Breast epithelium (tissue), 4 donors: ENCODE measurements around the gene CTNNBIP1. TPM values are rescaled to one million over a fixed set of nuclear protein-coding genes. Genes with fewer than 3 reads are reported as not detected.

Source experiments
- DNase-seq, 2 donors: peaks; one replicate each; pipeline ENCODE4 v3.0.0-alpha.2; 2019; ENCODE audit warnings: low spot score in 2 of 2
- H3K27ac ChIP-seq, 2 donors: fragments of 200-600 bp; sonication (generic) in 1 of 2; one replicate each; pipeline ENCODE4 v1.5.1; 2016 to 2019; ENCODE audit warnings: mild to moderate bottlenecking in 1 of 2
- H3K27me3 ChIP-seq, 2 donors: fragments of 200-600 bp; sonication (generic) in 1 of 2; one replicate each; pipeline versions ENCODE4 v1.5.1 to v1.6.0; 2017 to 2019; ENCODE audit warnings: control low read depth in 1 of 2, mild to moderate bottlenecking in 1 of 2
- H3K36me3 ChIP-seq: fragments of 200-600 bp; one replicate; pipeline ENCODE4 v1.5.1; 2019
- H3K4me1 ChIP-seq, 2 donors: fragments of 200-600 bp; sonication (generic); one replicate each; pipeline ENCODE4 v1.5.1; 2016 to 2019; ENCODE audit warnings: control low read depth in 1 of 2
- H3K4me3 ChIP-seq, 3 donors: fragments of 200-600 bp; sonication (generic); 1 replicate in 2 of 3; 2 replicates in 1 of 3; pipeline ENCODE4 v1.5.1; 2016 to 2019; ENCODE audit warnings: mild to moderate bottlenecking in 3 of 3, moderate library complexity in 2 of 3
- H3K9me3 ChIP-seq, 2 donors: fragments of 200-600 bp; sonication (generic) in 1 of 2; one replicate each; pipeline ENCODE4 v1.5.1; 2016 to 2019; ENCODE audit warnings: control low read depth in 1 of 2
- CTCF ChIP-seq, 3 donors: fragments of 450-650 bp; IDR thresholded peaks; one replicate each; pipeline ENCODE4 v1.5.1; 2016 to 2017; ENCODE audit warnings: antibody characterized with exemption in 3 of 3, mild to moderate bottlenecking in 3 of 3, moderate library complexity in 3 of 3
- POLR2A ChIP-seq: fragments of 450-650 bp; IDR thresholded peaks from one replicate; pipeline ENCODE4 v1.6.1; 2016; ENCODE audit warnings: antibody characterized with exemption, mild to moderate bottlenecking, moderate library complexity
- POLR2AphosphoS5 ChIP-seq, 3 donors: sonication (generic); formaldehyde crosslinking; IDR thresholded peaks; one replicate each; pipeline ENCODE4 v1.6.1; 2017; ENCODE audit warnings: antibody characterized with exemption in 3 of 3
- intact Hi-C: fragments of 100-400 bp; cut with DNase I; formaldehyde crosslinking; loops from one replicate; pipeline ENCODE4 v1.15.1; 2023; ENCODE audit warnings: low total_unique reads
- total RNA-seq, 3 donors: library from RNA; depleted of rRNA; stranded (reverse); fragments of >200 nt; gene quantifications; one replicate each; pipeline ENCODE4 v1.1.0, GENCODE V29; 2016

The CTNNBIP1 gene
- total RNA-seq, 3 donors from 2014 or later = 25.9 to 37.9 (median 29.5) TPM

GRCh38 chr1:9861360-9861759, 48.7 kb downstream of the CTNNBIP1 start:
- no peak for TF ChIP-seq POLR2AphosphoS5 (IDR thresholded peaks at IDR 0.05)
- no peak for TF ChIP-seq POLR2A
- TF ChIP-seq CTCF (IDR thresholded peaks at IDR 0.05) = no peak
- no peak for DNase-seq
- Histone ChIP-seq H3K27ac (no peak overlapping the region), H3K27me3 (no peaks in the 10 kb centered on the region), H3K9me3 (no peaks in the 10 kb centered on the region), H3K4me1 (peaks cover 0 to 11% of the 10 kb centered on the region in 2 donors), H3K36me3 (no peaks in the 10 kb centered on the region), H3K4me3 (no peak overlapping the region)
- intact Hi-C loops = loop anchor here (10.0 kb wide), 1 partner anchor 77 kb away; no protein-coding TSS in a partner anchor

GRCh38 chr1:9860887-9861286, 49.2 kb downstream of the CTNNBIP1 start:
- intact Hi-C loops = loop anchor here (10.0 kb wide), 1 partner anchor 76 kb away; no protein-coding TSS in a partner anchor
- Histone ChIP-seq H3K4me3 (no peak overlapping the region), H3K4me1 (peaks cover 0 to 11% of the 10 kb centered on the region in 2 donors), H3K27me3 (no peaks in the 10 kb centered on the region), H3K36me3 (no peaks in the 10 kb centered on the region), H3K27ac (no peak overlapping the region), H3K9me3 (no peaks in the 10 kb centered on the region)
- no peak for DNase-seq
- TF ChIP-seq CTCF (IDR thresholded peaks at IDR 0.05) (no peak), POLR2A (no peak), POLR2AphosphoS5 (IDR thresholded peaks at IDR 0.05) (no peak)

- H3K9me3 ChIP-seq = no peaks in the 10 kb centered on the region
- peak in 1 of 2 donors; percentile 45 for DNase-seq
- H3K36me3 ChIP-seq = no peaks in the 10 kb centered on the region
- TF ChIP-seq CTCF (IDR thresholded peaks at IDR 0.05) (no peak), POLR2AphosphoS5 (IDR thresholded peaks at IDR 0.05) (no peak), POLR2A (no peak)
- peak overlapping the region; percentile 55 to 76 for H3K27ac ChIP-seq
- no peaks in the 10 kb centered on the region for H3K27me3 ChIP-seq
- peaks cover 0 to 11% of the 10 kb centered on the region in 2 donors for H3K4me1 ChIP-seq
- H3K4me3 ChIP-seq = no peak overlapping the region
- intact Hi-C loops = loop anchor here (10.0 kb wide), 1 partner anchor 75 kb away; no protein-coding TSS in a partner anchor
These were observed 50.6 kb downstream of the CTNNBIP1 start for GRCh38 chr1:9859281-9860014.

- intact Hi-C loops = no loop called here
- TF ChIP-seq POLR2A (no peak), CTCF (IDR thresholded peaks at IDR 0.05) (no peak), POLR2AphosphoS5 (IDR thresholded peaks at IDR 0.05) (no peak)
- Histone ChIP-seq H3K36me3 (no peaks in the 10 kb centered on the region), H3K27ac (peak overlapping the region; percentile 55 to 76), H3K4me1 (peaks cover 0 to 7% of the 10 kb centered on the region in 2 donors), H3K27me3 (no peaks in the 10 kb centered on the region), H3K9me3 (no peaks in the 10 kb centered on the region), H3K4me3 (no peak overlapping the region)
- no peak for DNase-seq
These were observed 51.6 kb downstream of the CTNNBIP1 start for GRCh38 chr1:9858293-9859035.

GRCh38 chr1:9855186-9855585, 54.9 kb downstream of the CTNNBIP1 start:
- no peaks in the 10 kb centered on the region for H3K36me3 ChIP-seq
- intact Hi-C loops = no loop called here
- TF ChIP-seq CTCF (IDR thresholded peaks at IDR 0.05) (no peak), POLR2A (no peak), POLR2AphosphoS5 (IDR thresholded peaks at IDR 0.05) (no peak)

More at GRCh38 chr1:9855186-9855585, 54.9 kb downstream of the CTNNBIP1 start:
- Histone ChIP-seq H3K27me3 (no peaks in the 10 kb centered on the region), H3K27ac (no peak overlapping the region), H3K9me3 (no peaks in the 10 kb centered on the region), H3K4me1 (no peaks in the 10 kb centered on the region), H3K4me3 (no peak overlapping the region)
- no peak for DNase-seq
